GM13977 (cell line): ENCODE results near the gene KLHL28.

ENCODE experiments used
- DNase-seq: peaks from one replicate; pipeline ENCODE4 v3.0.0; 2012; ENCODE audit warnings: low spot score
- in situ Hi-C: fragments of 300-500 bp; cut with MboI; formaldehyde crosslinking; loops from one replicate; pipeline ENCODE4 v1.12.0; 2022; ENCODE audit warnings: low sequenced_read_pairs, low pct_unique_long_range_greater_than_20kb, mixed read lengths, inconsistent platforms; ENCODE audit not compliant: unreplicated experiment
- TF ChIP-seq, protein P1 (sequence below): IDR thresholded peaks from 2 replicates; pipeline ENCODE4 v1.5.1; 2012; ENCODE audit warnings: mild to moderate bottlenecking, control low read depth; ENCODE audit not compliant: insufficient read depth; ENCODE audit errors: extremely low read depth, missing control alignments

The KLHL28 gene

DNA sequence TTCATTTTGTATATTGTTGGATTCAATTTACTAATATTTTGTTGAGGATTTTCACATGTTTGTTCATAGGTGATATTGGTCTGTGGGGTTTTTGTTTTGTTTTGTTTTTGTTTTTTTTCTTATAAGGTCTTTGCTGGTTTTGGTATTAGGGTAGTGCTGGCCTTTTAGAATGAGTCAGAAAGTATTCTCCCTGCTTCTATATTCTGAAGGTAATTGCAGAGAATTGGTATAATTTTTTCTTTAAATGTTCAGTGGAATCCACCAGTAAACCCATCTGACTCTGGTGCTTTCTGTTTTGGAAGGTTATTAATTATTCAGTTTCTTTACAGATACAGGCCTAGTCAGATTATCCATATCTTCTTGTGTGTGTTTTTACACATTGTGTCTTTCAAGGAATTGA is 9.2 kb upstream of the KLHL28 start:
- in situ Hi-C loops, result no loop called here
- DNase-seq, result no peak
- TF ChIP-seq, protein P1, sequence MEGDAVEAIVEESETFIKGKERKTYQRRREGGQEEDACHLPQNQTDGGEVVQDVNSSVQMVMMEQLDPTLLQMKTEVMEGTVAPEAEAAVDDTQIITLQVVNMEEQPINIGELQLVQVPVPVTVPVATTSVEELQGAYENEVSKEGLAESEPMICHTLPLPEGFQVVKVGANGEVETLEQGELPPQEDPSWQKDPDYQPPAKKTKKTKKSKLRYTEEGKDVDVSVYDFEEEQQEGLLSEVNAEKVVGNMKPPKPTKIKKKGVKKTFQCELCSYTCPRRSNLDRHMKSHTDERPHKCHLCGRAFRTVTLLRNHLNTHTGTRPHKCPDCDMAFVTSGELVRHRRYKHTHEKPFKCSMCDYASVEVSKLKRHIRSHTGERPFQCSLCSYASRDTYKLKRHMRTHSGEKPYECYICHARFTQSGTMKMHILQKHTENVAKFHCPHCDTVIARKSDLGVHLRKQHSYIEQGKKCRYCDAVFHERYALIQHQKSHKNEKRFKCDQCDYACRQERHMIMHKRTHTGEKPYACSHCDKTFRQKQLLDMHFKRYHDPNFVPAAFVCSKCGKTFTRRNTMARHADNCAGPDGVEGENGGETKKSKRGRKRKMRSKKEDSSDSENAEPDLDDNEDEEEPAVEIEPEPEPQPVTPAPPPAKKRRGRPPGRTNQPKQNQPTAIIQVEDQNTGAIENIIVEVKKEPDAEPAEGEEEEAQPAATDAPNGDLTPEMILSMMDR, result no peak

DNA sequence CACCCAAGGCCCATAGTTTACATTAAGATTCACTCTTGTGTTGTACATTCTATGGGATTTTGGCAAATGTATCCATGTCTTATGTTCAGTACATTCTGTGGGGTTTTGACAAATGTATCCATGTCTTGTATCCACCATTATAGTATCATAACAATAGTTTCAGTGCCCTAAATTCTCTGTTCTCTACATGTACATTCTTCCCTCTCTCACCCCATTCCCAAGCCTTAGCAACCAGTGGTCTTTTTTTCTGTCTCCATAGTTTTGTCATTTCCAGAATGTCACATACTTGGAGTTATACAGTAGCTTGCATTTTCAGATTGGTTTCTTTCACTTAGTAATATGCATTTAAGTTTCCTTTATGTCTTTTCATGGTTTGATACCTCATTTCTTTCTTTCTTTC is 7.0 kb upstream of the KLHL28 start:
- TF ChIP-seq, protein P1, result no peak
- in situ Hi-C loops, result no loop called here
- DNase-seq, result no peak

DNA sequence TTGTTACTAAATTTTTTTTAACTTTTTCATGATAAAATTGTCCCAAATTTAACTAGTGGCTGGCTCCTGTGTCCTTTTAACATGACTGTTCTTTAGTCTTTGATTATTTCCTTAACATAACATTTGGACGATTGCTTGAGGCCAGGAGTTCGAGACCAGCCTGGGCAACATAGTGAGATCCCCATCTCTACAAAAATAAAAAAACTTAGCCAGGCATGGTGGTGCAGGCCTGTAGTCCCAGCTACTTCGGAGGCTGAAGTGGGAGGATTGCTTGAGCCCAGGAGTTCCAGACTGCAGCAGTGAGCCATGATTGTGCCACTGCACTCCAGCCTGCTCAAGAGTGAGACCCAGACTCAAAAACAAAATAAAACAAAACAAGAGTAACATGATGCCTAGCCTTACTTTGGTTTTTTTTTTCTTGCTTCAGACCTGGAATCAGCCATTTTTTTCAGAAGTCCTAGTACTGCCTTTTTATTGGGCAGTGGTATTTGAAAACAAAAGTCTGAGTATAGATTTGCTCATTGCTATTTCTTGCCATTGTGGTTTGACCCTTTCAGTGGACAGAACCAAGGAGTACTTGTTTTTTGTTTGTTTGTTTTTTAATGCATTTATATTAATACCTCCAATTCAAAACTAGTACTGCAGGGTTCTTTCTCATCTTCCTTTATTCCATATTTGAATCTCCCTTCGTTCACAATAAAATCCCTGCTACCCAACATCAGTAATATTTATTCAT is 5.0 kb upstream of the KLHL28 start:
- TF ChIP-seq, protein P1, result no peak
- in situ Hi-C loops, result no loop called here
- DNase-seq, result no peak

DNA sequence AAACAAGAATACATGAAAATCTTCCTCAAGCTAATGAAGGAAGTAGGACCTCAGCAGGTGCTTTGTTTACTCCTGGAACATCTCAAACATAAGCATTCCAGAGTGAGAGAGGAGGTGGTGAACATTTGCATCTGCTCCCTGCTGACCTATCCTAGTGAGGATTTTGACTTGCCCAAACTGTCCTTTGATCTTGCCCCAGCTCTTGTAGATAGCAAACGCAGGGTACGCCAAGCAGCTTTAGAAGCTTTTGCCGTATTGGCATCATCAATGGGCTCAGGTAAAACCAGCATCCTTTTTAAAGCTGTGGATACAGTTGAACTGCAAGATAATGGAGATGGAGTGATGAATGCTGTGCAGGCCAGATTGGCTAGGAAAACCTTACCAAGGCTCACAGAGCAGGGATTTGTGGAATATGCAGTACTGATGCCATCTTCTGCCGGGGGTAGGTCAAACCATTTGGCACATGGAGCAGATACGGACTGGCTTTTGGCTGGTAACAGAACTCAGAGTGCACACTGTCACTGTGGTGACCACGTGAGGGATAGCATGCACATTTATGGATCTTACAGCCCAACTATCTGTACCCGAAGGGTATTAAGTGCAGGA is 2.1 kb upstream of the KLHL28 start:
- TF ChIP-seq, protein P1, result peak; percentile 1
- in situ Hi-C loops, result no loop called here
- DNase-seq, result no peak

DNA sequence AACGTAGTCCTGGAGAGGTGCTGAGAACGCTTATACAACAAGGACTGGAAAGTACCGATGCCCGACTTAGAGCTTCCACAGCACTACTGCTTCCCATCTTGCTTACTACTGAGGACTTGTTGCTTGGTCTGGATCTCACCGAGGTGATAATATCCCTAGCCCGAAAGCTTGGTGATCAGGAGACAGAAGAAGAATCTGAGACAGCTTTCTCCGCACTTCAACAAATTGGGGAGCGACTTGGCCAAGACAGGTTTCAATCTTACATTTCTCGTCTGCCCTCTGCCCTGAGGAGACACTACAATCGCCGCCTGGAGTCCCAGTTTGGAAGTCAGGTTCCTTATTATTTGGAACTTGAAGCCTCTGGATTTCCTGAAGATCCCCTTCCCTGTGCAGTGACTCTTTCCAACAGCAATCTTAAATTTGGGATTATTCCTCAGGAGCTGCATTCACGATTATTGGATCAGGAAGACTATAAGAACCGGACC is 1.3 kb upstream of the KLHL28 start:
- in situ Hi-C loops, result no loop called here
- TF ChIP-seq, protein P1, result no peak
- DNase-seq, result no peak

DNA sequence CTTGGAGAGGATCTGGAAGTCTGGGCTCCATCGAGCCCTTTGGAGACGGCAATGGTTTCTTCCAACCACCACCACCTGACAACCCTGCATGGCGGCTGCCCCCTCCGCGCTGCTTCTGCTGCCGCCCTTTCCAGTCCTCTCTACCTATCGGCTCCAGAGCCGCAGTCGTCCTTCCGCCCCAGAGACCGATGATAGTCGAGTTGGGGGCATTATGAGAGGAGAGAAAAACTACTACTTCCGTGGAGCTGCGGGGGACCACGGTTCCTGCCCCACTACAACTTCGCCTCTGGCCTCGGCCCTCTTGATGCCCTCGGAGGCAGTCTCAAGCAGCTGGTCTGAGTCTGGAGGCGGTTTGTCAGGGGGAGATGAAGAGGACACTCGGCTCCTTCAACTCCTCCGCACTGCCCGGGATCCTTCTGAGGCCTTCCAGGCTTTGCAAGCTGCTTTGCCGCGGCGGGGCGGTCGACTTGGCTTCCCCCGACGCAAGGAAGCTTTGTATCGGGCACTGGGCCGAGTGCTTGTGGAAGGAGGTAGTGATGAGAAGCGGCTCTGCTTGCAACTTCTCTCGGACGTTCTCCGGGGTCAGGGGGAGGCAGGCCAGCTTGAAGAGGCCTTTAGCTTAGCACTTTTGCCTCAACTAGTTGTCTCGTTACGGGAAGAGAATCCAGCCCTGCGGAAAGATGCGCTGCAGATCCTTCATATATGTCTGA is 742 bp upstream of the KLHL28 start:
- DNase-seq, result peak; percentile 40
- TF ChIP-seq, protein P1, result no peak
- in situ Hi-C loops, result no loop called here
